ENCODE measurements around the gene AMPD2.
A peak's percentile ranks its signal among the peaks of the same experiment; 100 is the strongest.

The AMPD2 gene

GRCh38 chr1:109617291-109617801 lies 2.3 kb upstream of the AMPD2 start:
- no peak for DNase-seq (ENCODE audit: low read depth)

- no peak for DNase-seq (ENCODE audit: low read depth)
Observed at GRCh38 chr1:109618661-109619575, 719 bp upstream of the AMPD2 start.

- no peak for DNase-seq (ENCODE audit: low read depth)
Observed at GRCh38 chr1:109620401-109620791, 759 bp downstream of the AMPD2 start.

GRCh38 chr1:109620841-109621286 lies 1.2 kb downstream of the AMPD2 start:
- DNase-seq (ENCODE audit: low read depth) = peak; percentile 95

DNA sequence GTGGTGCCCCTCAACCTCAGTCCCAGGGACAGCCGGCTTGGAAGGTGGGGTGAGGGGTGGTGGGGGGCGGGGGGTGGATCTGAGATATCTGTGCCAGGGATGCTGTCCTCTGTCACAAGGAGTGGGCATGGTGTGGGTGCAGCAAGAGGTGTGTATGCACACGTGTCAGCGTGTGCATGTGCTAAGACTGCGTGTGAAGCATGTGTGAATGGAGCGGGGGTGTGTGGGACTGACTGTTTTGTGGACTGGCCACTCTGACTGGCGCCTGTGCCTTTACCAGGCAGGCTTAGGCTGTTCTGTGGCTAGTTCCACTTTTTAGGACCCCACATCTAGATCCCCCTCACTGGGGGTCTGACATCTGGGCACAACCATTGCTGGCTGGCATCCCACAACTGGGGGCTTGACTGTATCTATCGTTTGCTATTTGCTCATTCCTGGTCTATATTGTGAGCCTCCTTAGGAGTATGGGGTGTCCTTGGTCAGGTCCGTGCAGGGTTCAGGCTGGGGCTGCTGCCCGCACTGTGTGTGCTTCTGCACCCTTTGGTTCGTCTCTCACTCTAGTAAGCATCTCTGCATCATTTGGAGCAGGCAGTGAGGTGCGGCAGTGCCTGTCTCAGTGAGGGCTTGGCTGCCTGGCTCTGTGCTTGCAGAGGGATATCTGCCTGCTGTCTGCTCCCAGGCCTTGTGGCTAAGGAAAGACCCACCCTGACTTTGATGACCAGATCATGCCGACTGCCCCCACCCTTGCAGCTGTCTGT lies 1.9 kb downstream of the AMPD2 start:
- DNase-seq (ENCODE audit: low read depth) = no peak

GRCh38 chr1:109622137-109622892 lies 2.7 kb downstream of the AMPD2 start:
- no peak for DNase-seq (ENCODE audit: low read depth)

DNA sequence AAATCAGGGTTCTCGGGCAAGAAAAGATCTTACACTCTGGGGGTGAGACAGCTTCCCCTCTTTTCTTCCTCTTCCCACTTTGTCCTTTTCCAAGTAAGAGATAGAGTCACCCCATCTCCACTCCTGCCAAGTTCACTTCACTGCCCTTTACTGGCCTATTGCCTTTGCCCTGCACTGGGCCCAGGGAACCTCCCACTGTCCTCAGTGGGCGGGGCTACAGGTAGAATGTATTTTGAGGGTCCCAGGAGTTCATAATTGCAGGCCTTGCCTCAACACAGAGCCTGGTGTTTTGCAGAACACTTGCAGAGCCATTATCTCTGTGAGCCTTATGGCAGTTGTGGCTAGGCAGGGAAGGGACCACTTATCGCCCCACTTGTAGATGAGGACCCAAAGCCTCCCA lies 3.3 kb downstream of the AMPD2 start:
- no peak for DNase-seq (ENCODE audit: low read depth)

- no peak for DNase-seq (ENCODE audit: low read depth)
Observed at GRCh38 chr1:109623601-109624161, 4.0 kb downstream of the AMPD2 start.

DNA sequence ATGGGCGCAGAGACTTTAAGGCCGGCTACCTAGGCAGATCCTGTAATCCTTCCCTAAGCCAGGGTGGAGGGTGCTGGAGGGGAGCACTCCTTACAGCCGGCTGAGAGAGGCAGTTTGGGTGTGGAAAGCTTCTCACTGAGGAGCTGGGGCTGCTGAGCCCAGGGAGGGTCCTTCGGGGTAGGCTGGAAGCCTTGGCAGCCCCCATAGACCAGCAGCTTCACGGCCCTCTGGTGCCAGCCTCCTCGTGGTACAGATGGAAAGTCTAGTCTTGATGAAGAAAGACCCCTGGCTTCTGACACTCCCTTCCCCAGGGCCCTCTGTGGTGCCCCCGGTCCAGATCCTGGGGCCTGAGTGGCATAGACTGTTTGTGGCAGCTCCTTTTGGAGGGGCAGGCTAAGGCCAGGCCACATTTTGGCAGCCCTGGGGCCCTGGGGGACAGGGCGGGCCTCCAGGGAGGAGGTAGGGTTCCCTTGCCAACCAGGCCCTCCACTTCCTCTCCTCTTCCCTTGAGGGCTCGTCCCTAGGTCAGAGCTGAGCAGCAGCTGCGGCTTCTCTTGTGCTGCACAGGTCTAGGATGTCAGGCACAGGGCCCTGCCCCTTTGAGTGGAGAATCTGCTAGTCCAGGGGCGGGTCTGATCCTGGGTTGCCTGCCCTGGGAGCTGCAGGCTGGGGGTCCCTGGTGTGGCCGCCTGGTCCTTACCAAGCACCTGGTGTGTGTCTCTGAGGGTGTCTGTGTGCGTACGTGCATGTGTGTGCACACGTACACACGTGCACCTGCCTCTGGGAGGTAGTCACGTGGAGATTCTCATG lies 4.8 kb downstream of the AMPD2 start:
- no peak for DNase-seq (ENCODE audit: low read depth)

- DNase-seq (ENCODE audit: low read depth) = no peak
Observed at GRCh38 chr1:109625176-109625575, 5.5 kb downstream of the AMPD2 start.

- no peak for DNase-seq (ENCODE audit: low read depth)
Observed at GRCh38 chr1:109625601-109626560, 6.2 kb downstream of the AMPD2 start.

- DNase-seq (ENCODE audit: low read depth) = no peak
Observed at GRCh38 chr1:109626682-109627408, 7.2 kb downstream of the AMPD2 start.

DNA sequence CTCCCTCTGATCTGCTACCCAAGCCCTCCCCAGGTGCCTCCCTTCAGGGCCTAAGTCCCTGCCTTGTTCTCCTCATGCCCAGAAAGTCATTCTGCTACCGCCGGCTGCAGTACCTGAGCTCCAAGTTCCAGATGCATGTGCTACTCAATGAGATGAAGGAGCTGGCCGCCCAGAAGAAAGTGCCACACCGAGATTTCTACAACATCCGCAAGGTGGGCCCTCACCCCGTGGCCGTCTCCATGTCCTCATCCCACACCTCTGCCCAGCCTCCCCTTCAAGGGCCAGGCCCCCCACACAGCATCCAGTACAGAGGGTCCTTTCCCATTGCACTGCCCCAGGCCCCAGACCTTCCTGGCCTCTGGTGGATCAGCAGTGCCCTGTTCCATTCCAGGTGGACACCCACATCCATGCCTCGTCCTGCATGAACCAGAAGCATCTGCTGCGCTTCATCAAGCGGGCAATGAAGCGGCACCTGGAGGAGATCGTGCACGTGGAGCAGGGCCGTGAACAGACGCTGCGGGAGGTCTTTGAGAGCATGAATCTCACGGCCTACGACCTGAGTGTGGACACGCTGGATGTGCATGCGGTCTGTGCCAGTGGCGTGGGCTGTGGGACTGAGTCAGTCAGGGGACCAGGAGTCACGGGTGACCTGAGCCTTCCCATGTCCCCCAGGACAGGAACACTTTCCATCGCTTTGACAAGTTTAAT lies 8.2 kb downstream of the AMPD2 start:
- no peak for DNase-seq (ENCODE audit: low read depth)

GRCh38 chr1:109628540-109629321 lies 9.1 kb downstream of the AMPD2 start:
- DNase-seq (ENCODE audit: low read depth) = no peak

DNA sequence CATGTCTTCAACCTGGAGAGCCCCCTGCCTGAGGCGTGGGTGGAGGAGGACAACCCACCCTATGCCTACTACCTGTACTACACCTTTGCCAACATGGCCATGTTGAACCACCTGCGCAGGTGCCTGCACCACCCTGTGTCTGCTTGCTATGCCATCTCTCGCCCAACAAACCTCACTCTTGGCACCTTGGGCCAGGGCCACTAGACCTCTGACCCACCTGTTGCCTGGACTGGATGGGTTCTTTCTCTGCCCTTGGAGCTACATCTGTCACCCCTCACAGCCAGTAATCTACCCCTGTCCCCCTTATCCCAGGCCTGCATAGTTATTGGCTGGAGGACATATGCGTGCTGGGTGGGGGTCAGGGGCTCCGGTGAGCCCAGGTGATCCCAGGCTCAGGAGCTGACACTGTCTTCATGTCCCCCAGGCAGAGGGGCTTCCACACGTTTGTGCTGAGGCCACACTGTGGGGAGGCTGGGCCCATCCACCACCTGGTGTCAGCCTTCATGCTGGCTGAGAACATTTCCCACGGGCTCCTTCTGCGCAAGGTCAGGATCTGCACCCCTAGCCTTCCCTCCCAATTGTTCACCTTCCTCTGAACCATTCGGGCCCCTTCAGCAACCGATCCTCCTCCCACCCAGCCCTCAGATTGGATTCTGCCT lies 9.9 kb downstream of the AMPD2 start:
- DNase-seq (ENCODE audit: low read depth) = no peak

GRCh38 chr1:109630081-109630897 lies 10.7 kb downstream of the AMPD2 start:
- no peak for DNase-seq (ENCODE audit: low read depth)

Data from stimulated activated CD8-positive, alpha-beta memory T cell treated with anti-CD3 and anti-CD28 coated beads, Interleukin-7, amount 100 ng/mL, for 24 hours (primary cell).